Fibroblast of lung (primary cell): ENCODE results near the gene DND1. TPM values are rescaled to one million over a fixed set of nuclear protein-coding genes. Genes with fewer than 3 reads are reported as not detected.

Experiments
- DNase-seq, 2 donors: peaks; one replicate each; pipeline versions ENCODE4 v3.0.0 to v3.0.0-alpha.2; 2010; ENCODE audit warnings: low read depth in 2 of 2
- H2AFZ ChIP-seq: 2 replicates; pipeline ENCODE4 v1.5.1; 2012; ENCODE audit warnings: low read length, control low read depth, inconsistent platforms
- H3K27ac ChIP-seq: 2 replicates; pipeline ENCODE4 v1.5.1; 2011; ENCODE audit warnings: low read length, control low read depth; ENCODE audit not compliant: insufficient read depth
- H3K27me3 ChIP-seq: 2 replicates; pipeline ENCODE4 v1.5.1; 2011; ENCODE audit warnings: mild to moderate bottlenecking, low read length; ENCODE audit not compliant: control insufficient read depth, insufficient read depth
- H3K36me3 ChIP-seq: 2 replicates; pipeline ENCODE4 v1.5.1; 2011; ENCODE audit warnings: low read length; ENCODE audit not compliant: control insufficient read depth, insufficient read depth
- H3K4me1 ChIP-seq: 2 replicates; pipeline ENCODE4 v1.5.1; 2011; ENCODE audit warnings: low read length; ENCODE audit not compliant: control insufficient read depth, insufficient read depth; ENCODE audit errors: extremely low read depth
- H3K4me2 ChIP-seq: 2 replicates; pipeline ENCODE4 v1.5.1; 2011; ENCODE audit warnings: low read length, control low read depth; ENCODE audit not compliant: insufficient read depth; ENCODE audit errors: extremely low read depth
- H3K4me3 ChIP-seq, 4 experiments: fragments of 200-600 bp in 1 of 4; sonication (generic) in 1 of 4; replicated peaks in 1 of 4; 2 replicates each; pipeline ENCODE4 v1.5.1; 2011 to 2016; ENCODE audit warnings: low read length in 4 of 4, low read depth in 3 of 4, mild to moderate bottlenecking in 3 of 4, control low read depth in 2 of 4, inconsistent platforms in 1 of 4, mixed read lengths in 1 of 4; ENCODE audit not compliant: insufficient read depth in 1 of 4; ENCODE audit errors: control extremely low read depth in 1 of 4
- H3K79me2 ChIP-seq: 2 replicates; pipeline ENCODE4 v1.5.1; 2012; ENCODE audit warnings: mild to moderate bottlenecking, low read length, inconsistent platforms; ENCODE audit not compliant: control insufficient read depth, insufficient read depth
- H3K9ac ChIP-seq: 2 replicates; pipeline ENCODE4 v1.5.1; 2011; ENCODE audit warnings: mild to moderate bottlenecking, low read length, control low read depth; ENCODE audit not compliant: insufficient read depth
- H3K9me3 ChIP-seq: 2 replicates; pipeline ENCODE4 v1.5.1; 2012; ENCODE audit warnings: low read depth, low read length; ENCODE audit not compliant: control insufficient read depth, insufficient read depth
- H4K20me1 ChIP-seq: 2 replicates; pipeline ENCODE4 v1.5.1; 2011; ENCODE audit warnings: low read length; ENCODE audit not compliant: control insufficient read depth, insufficient read depth; ENCODE audit errors: extremely low read depth
- CTCF ChIP-seq, 2 donors: IDR thresholded peaks in 1 of 2; conservative IDR thresholded peaks in 1 of 2; 1 replicate in 1 of 2; 2 replicates in 1 of 2; pipeline ENCODE4 v1.5.1; 2011 to 2012; ENCODE audit warnings: low read length in 2 of 2, control low read depth in 1 of 2, inconsistent platforms in 1 of 2, low read depth in 1 of 2, mild to moderate bottlenecking in 1 of 2
- EZH2 ChIP-seq: IDR thresholded peaks from 2 replicates; pipeline ENCODE4 v1.5.1; 2012; ENCODE audit warnings: low read length, control low read depth, mild to moderate bottlenecking; ENCODE audit errors: missing control alignments
- polyA plus RNA-seq, 2 donors: library from polyadenylated mRNA; depleted of rRNA in 1 of 2; stranded (reverse) in 1 of 2; unstranded in 1 of 2; fragments of >200 nt; gene quantifications; 2 replicates each; pipeline ENCODE4 v1.2.1, GENCODE V29; 2011 to 2012; ENCODE audit warnings: missing spikeins in 1 of 2
- total RNA-seq: library from RNA; depleted of rRNA; stranded (reverse); fragments of >200 nt; gene quantifications from 2 replicates; pipeline ENCODE4 v1.2.1, GENCODE V29; 2014

The DND1 gene
- total and polyA plus RNA-seq, 2 donors (not counting 1 experiment from before 2014, with no cell fraction given): 0.15 to 0.33 TPM

GRCh38 chr5:140635291-140636257 is 37.8 kb downstream of the DND1 start:
- no peak for DNase-seq
- TF ChIP-seq CTCF (conservative IDR thresholded peaks at IDR 0.05 in 1 of 2, IDR thresholded peaks at IDR 0.05 in 1 of 2; ENCODE audit: low read depth in 1 of 2, low read length in 2 of 2) (no peak), EZH2 (no peak)
- no peak overlapping the region for H3K4me2 ChIP-seq
- no peaks in the 10 kb centered on the region for H3K36me3 ChIP-seq
- no peaks in the 10 kb centered on the region for H3K9me3 ChIP-seq
- H3K9ac ChIP-seq: no peak overlapping the region
- no peak overlapping the region for H2AFZ ChIP-seq
- H3K79me2 ChIP-seq: peaks cover 5% of the 10 kb centered on the region
- H4K20me1 ChIP-seq: no peaks in the 10 kb centered on the region
- H3K4me1 ChIP-seq: peaks cover 2% of the 10 kb centered on the region
- no peak overlapping the region for H3K4me3 ChIP-seq
- H3K27me3 ChIP-seq: no peaks in the 10 kb centered on the region
- no peak overlapping the region for H3K27ac ChIP-seq

- H3K4me2 ChIP-seq: no peak overlapping the region
- no peak overlapping the region for H3K27ac ChIP-seq
- no peak for TF ChIP-seq CTCF (conservative IDR thresholded peaks at IDR 0.05 in 1 of 2, IDR thresholded peaks at IDR 0.05 in 1 of 2; ENCODE audit: low read depth in 1 of 2, low read length in 2 of 2)
- TF ChIP-seq EZH2: no peak
- no peak overlapping the region for H3K4me3 ChIP-seq
- H3K9ac ChIP-seq: no peak overlapping the region
- no peaks in the 10 kb centered on the region for H3K79me2 ChIP-seq
- H2AFZ ChIP-seq: no peak overlapping the region
- H3K36me3 ChIP-seq: no peaks in the 10 kb centered on the region
- no peaks in the 10 kb centered on the region for H4K20me1 ChIP-seq
- H3K27me3 ChIP-seq: no peaks in the 10 kb centered on the region
- no peaks in the 10 kb centered on the region for H3K9me3 ChIP-seq
- no peak for DNase-seq
- H3K4me1 ChIP-seq: peaks cover 2% of the 10 kb centered on the region
Observed at GRCh38 chr5:140634103-140634502, 39.3 kb downstream of the DND1 start.

- H2AFZ ChIP-seq: peak overlapping the region; percentile 98
- no peak overlapping the region for H3K4me3 ChIP-seq
Observed at GRCh38 chr5:140633501-140633900, 39.9 kb downstream of the DND1 start.

More at GRCh38 chr5:140633501-140633900, 39.9 kb downstream of the DND1 start:
- Histone ChIP-seq H4K20me1 (no peaks in the 10 kb centered on the region), H3K9ac (no peak overlapping the region), H3K27ac (no peak overlapping the region), H3K9me3 (no peaks in the 10 kb centered on the region), H3K27me3 (no peaks in the 10 kb centered on the region), H3K79me2 (no peaks in the 10 kb centered on the region), H3K36me3 (no peaks in the 10 kb centered on the region), H3K4me1 (peaks cover 2% of the 10 kb centered on the region), H3K4me2 (peak overlapping the region; percentile 98)
- no peak for DNase-seq
- TF ChIP-seq EZH2: no peak
